GM04503 (cell line): ENCODE results near the gene PRICKLE2.

ENCODE experiments used
- DNase-seq: peaks from one replicate; pipeline ENCODE4 v3.0.0-alpha.2; 2012; ENCODE audit warnings: low read depth

Gene PRICKLE2

DNA sequence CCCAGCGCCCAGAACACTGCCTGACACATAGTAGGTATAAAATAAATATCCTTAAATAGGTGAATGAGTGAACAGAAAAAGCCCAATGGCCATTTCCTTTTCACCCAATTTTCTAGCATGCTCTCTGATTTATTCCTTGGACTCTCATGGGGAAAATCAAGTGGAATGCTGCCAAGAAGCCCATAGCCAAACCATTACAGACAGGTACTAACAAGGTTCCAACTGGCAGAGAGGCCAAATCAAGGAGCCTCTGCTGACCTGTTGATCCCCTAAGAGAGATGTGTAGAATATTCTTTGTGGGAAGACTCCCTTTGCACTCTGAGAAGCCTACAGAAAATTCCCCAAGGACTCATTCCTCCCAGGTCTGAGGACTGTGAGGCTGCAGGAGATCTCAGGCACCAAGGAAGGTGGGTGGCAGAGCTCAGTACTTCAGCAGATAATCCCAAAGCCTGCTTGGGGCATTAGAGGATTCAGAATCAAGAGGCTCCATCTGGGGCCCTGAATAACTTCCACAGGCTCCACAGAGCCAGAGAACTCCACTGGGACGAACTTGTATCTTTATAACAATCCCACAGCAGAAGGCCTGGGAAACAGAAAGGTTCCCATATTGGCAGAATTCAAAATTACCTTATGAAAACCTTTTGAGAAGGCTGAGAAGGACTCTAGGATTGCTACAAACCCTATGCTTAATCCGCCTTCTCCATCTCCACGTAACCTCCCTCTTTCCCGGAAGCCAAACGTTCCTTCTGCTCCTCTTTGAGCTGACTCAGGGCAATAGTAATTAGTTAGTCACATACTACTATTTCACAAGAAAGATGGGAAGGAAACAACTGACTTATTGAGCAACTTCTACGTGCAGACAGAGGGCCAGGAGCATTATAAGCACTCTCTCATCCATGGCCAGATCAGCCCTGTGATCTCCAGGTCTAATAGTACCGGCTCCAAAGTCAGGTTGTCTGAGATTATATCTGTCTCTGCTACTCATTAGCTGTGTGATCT, 34.5 kb downstream of the PRICKLE2 start:
- DNase-seq, result peak; percentile 91

DNA sequence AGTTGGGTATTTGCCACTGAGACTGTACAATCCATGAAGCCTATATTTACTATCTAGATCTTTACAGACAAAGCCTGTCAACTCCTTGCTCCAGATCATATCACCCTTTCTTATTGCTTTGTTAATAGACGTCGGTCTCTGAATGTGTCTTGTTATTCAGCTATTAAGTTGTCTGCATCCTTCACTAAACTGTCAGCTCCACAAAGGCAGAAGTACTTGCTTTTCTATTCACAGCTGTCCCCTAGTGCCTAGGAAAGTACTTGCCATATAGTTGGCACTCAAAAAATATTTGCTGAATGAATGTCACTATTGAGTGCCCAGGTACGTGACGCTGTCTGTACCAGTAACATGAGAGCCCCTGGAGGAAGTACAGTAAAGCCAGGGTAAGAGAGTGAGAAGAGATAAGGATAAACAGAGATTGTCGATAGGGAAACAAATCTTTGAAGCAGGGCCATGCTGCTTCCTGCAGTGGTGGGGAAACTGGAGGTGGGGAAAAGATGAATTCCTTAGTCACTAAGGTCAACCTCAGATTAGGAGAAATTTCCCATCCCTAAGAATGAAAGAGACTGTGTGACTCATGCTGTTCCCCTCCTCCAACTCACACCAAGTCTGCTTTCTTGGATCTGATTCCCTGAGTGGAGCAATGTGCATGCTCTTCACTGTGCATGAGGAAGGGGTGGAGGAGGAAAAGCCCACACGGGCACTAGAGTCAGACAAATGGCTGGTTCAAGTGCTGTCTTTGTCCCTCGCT, 36.3 kb downstream of the PRICKLE2 start:
- DNase-seq, result peak; percentile 85

DNA sequence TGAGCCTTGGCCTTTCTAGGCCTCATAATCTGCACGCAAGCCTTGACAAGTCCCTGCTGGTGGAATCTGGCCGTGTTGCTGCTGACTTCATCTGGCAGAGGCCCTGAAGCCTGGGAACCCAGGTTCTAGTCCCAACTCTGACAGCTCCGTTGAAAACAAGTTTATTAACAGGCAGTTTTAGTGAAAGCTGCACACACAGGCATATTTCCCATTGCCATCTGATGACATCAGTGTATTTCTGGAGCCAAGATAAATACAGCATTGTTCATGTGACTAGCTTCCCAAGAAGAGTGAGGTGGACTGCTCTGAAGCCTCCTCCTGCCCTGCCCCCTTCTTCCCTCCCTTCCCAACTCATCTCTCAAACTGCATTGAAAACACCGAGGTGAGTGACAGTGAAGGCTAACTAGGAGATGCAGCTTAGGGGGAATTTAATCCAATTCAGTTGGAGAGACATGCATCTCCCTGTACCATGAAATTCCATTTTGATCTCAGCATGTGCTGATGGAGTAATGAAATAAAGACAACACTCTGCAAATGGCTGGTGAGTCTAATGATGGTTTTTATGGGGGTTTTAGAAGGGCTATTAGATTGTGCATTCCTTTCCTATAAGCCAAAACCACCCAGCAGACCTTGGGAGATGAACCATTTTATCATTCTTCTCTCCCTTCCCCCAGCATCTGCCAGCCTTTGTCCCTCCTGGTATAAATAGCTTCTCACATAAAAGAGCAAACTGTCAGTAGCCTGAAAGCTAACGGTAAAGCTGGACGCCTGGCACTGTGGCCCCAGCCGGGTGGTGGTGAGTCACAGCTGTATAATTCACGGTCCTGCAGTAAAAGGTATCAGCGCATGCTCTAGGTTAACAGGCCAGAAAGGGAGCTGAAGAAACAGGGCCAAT, 38.0 kb downstream of the PRICKLE2 start:
- DNase-seq, result peak; percentile 96

DNA sequence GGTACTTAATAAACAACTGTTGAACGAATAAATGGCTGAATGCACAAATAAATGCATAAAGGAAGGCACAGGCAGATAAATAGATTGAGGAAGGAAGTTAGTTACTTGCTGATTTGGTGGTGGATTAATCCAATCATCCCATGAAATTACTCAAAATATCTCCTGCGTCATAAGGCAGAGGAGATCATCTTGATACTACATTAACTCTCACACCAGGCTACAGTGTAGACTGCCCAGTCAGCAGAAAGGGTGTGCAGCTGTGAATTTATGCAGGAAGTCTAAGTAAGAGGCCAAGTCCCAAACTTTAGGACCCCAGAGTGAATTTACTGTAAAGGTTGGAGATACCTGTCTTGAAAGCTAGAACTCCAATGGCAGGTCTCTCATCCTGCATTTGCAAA, 38.6 kb downstream of the PRICKLE2 start:
- DNase-seq, result no peak

DNA sequence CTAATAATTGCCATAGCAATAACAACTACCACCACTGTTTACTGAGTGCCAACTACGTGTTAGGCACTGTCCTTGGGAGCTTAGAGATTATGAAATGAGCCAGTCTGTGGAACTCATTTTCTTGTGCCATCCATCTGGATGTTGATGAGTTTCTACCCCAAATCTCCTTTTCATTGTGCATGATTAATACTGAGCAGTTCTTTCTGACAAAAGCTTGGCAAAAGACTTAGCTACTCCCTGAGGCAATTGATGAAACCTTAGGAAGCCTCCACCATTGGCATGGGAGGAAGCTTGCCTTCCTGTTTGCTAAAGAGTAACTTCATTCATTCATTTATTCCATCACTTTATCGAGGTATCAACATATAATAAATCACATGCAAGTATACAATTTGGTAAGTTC, 39.8 kb downstream of the PRICKLE2 start:
- no peak for DNase-seq

DNA sequence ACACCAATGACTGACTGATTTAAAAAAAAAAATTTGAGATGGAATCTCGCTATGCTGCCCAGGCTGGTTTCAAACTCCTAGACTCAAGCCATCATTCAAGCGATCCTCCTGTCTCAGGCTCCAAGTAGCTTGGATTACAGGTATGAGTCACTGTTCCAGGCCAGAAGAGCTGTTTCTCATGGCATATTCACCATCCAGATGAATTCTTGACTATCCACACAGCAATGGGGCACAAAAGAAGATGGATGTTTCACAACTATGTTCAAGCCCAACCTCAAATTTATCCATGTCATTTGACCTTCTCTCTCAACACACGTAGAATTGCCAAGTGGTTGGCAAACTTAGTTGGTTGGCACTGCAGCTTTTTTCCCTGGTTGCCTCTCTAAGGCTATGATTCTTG, 40.6 kb downstream of the PRICKLE2 start:
- no peak for DNase-seq

DNA sequence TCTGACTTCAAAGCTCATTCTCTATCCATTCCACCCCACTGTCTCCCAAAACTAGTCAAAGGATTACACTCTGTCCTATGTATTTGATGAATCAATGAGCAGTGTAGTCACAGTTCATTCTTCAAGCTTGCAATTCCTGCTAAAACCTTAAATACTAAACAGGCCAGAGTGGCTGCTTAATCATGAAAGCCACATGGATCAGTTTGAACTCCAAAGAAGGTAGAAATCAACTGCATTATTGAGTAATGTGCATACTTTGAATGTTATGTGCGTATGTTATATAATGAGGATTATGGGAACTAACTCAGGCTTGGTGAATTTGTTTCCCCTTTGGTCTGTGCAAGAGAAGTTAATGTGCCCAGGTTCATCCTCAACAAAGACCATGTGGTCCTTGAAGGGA, 45.4 kb downstream of the PRICKLE2 start:
- DNase-seq, result no peak

DNA sequence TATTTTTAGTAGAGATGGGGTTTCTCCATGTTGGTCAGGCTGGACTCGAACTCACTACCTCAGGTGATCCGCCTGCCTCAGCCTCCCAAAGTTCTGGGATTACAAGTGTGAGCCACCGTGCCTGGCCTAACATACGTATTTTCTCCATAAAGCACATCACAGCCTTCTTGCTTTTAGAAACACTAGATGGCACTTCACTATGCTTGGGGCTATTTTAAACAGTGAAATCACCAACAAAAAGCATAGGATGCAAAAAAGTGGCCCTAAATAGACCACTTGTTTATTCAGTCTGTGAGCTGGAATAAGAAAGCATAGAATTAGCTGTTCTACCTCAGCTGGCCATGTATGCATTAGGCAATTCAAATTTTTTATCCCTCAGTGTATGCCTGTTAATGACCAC, 46.0 kb downstream of the PRICKLE2 start:
- no peak for DNase-seq

DNA sequence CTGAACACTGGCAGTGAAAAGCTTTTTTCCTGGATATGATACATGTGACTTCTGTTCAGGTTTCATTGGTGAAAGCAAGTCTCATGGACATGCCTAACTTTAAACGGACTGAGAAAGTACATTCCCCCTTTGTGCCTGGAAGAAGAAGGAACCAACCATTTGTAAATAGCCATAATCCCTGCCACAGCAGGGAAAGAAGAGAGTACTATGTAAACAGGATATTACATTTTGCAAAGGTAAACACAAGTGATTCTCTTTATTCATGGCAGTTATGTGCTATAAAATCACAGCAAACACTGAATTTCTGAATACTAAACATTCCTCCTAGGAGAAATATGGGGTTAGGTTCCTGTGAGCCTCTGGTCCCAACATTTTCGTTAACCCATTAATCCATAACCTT, 46.8 kb downstream of the PRICKLE2 start:
- DNase-seq, result no peak

DNA sequence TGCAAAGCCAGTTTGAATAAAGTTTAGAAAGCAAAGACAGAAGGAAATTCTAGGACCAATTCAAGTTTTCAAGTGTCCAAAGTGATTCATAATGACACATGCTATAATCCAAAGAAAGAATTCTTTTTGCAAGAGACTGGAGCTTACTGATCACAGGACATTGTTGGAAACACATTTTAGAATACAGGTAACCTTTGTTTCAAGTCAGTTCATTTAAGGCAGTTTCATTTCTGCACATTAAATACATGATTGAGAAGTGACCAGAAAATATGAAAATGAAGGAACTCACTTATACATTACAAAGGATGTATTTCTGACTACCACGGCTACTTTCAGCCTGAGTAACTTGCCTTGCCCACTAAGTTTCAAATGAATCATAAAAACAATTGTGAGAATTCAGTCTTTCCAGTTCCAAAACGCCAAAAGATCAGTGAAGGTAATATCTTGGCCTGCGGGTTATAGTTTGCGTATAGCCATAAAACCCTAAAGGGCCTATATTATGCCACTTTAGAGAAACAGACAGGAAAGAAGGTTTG, 48.7 kb downstream of the PRICKLE2 start:
- DNase-seq, result no peak

DNA sequence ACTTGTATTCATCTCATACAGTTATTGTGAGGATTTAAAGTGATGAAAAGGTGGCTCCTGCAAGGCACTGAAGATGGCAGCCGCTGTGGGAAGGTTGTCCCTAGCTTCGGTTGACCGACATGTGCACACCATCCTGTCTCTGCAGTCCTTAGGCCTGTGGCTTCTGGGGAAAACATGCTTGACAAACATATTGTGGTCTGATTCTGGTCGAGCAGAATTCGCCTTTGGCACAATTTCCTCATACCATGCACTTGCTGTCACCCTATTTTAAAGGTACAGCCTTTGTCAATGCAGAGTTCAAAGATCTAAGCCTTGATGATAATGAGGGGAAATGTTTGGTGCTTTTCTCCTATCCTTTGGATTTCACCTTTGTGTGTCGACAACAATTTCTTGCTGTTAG, 50.9 kb downstream of the PRICKLE2 start:
- no peak for DNase-seq

DNA sequence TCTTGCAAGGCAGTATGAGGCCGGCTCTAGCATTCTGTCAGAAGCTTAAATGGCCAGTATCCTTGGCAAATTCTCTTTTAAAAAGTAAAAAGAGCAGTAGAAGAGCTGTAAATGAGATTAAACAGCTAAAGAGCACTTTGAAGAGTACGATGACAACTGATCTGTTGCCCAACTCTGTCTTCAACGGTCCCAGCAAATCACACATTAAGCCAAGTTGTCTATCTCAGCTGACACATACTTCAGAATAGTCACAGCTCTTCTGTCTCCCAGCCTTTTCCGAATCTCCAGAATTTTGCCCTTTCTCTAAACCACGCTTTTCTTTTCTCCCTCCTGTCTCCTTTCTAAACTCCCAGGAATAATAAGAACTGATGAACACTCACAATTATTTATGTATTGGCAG, 51.7 kb downstream of the PRICKLE2 start:
- no peak for DNase-seq

DNA sequence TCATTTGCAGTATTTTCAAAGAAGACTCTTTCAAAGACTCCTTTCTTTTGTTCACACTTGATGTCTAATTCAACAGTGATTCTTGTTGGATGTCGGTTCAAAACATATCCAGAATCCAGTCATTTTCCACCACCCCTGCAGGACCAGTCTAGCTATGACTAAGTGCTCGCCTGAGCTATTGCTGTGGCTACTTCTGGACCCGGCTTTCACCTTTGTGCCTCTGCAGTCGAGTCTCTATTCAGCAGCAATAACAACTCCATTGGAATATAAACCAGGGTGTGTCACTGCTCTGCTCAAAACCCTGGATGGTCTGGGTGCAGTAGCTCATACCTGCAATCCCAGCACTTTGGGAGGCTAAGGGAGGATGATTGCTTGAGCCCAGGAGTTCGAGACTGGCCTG, 55.0 kb downstream of the PRICKLE2 start:
- no peak for DNase-seq

DNA sequence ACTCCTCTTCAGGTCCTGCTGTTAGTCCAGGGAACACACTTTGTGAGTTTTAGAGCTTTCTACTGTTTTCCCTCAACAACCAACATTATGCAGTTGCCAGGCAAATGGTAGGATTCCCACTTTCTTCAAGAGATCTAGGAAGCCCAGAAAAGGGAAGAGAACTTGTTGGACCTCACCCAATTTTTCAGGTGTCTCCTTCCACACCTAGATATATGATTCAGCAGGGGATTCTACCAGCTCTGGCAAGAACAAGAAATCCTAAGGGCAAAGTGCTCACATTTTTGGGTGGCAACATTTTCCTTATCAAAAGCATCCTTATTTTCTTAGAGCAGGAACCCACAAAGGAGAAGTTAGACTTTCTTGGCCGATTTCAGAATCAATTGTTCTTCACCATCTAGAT, 57.4 kb downstream of the PRICKLE2 start:
- no peak for DNase-seq

DNA sequence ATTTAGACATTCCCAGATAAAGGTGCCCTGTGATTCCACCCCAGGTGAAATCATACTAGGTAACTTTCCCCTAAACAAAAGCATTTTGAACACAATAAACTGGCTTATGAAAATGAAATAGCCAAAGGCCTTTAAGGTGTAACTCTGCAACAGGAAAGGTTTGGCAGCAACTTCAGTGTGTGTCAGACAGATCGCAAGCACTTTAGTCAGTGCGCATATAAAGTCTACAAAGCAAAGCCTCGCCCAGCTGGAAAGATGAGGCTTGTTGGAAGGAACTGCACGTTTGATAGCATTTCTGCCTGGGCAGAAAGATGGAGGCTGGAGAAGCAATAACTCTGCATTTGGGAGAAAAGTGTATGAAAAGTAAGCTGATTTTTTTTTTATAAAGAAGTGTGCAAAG, 57.9 kb downstream of the PRICKLE2 start:
- no peak for DNase-seq

DNA sequence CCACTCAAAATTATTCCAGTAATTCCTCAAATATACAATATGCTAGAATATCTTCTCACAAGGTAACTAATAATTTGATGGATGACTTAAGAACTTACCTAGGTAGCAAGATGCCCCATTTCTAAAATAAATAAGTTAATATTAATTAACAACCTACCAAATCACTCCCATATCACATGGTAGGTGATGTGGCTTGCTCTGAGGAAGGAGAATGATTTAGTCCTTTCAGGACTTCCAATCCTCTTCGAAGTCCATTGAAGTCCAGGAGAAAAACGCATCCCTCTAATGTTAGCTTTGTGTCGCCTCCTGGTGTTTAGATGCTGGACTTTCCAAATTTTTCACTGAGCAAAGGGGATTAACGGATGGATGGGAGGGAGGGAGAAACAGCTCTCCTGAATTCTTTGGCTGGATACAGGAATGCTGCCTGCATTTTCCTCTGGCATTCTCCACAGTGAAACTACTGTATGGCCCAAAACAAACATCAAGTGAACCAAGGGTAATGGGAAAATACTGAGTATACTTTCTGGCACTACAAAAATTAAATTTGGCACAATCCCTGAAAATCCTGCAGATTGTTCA, 58.6 kb downstream of the PRICKLE2 start:
- no peak for DNase-seq

DNA sequence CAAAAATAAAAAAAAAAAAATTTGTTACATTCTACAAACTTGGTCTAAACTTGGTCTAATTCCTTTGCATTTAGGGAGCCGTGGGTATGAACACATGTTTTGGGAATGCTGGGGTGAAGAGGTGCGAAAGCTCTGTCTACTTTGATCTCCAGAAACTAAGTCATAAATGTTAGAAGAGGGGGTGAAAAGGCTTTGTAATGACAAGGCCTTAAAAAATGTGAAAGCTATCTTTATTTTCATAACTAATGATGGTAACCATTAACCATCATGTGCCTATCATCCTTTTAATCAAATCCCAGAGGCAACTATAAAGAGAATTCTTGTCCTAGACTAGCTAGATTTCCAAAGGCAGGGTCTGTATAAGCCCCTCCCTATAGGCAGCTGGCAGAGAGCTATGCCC, 60.9 kb downstream of the PRICKLE2 start:
- DNase-seq, result no peak

DNA sequence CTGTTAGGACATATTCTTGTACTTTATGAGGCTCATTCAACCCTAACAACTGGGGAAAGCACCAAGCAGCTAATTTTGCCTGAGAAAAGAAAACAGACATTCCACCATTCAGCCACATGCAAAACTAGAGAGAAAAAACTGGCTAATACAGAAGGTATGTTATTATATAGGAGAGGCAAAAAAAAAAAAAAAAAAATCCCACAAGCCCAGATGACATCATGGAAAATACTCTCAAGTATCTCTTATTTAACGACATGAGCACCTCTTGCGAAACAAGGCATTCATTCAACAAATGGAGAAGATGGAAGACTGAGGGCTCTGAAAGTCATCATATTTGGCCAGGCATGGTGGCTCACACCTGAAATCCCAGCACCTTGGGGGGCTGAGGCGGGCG, 61.5 kb downstream of the PRICKLE2 start:
- peak; percentile 85 for DNase-seq

DNA sequence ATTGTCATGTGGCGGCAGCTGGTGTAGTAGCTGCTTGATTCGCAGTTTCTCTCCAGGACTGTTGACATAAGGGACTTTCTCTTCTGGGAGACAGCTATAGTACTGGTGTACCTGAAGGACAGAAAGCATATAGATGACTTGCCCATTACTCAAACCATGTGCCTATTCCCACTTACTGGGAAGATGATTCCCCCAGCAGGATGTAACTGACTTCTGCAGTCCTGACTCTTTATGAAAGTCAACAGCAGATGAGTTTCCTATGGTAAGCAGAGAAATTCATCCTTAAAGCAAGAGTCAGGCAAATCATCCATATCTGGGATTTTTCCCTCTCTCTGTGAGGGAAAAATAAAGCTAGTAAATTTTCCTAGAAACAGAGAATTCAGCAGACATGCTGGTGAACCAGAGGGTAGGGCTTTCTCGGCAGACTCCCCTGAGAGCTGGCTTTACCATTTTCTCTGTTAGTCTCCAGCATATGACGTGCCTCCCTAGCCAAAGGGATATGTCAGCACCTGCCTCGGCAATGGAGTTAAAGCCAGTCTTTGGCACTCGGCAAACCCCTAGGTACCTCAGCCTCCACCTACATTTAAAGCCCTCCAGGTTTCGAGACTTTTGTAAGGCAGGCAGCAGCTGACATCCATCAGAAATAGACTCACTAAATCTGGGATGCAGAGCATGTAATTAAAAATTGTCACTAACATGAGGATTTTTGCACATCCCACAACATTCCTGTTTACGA, 62.1 kb downstream of the PRICKLE2 start:
- DNase-seq, result no peak

DNA sequence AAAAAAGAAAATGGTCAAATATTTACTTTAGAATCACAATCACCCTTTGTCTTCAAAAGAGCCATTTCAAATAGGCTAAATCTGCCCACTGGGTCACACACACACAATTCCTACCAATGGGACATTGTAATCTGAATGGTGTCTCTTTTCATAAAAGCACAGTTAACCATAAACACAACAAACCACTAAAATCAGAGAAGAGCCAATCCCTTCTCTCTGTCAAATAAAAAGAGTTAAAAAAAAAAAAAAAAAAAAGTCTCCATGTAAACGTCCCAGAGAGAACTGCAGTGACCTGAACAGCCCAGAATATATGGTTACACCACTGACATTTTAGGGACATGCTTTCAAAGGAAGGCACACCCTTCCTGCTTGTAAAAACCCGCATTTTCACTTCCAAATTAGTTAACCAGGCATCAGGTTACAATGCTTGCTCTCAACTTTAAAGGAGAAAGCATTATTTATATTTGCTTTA, 63.7 kb downstream of the PRICKLE2 start:
- DNase-seq, result no peak
